GM12801 (cell line): ENCODE measurements around the gene VAV3.

ENCODE experiments used
- CTCF ChIP-seq: IDR thresholded peaks from one replicate; pipeline ENCODE4 v1.5.1; 2011; ENCODE audit warnings: control low read depth; ENCODE audit not compliant: insufficient read length; ENCODE audit errors: extremely low read depth

The VAV3 gene

GRCh38 chr1:107843989-107844388, 121.0 kb downstream of the VAV3 start:
- no peak for TF ChIP-seq CTCF

GRCh38 chr1:107842241-107842640, 122.7 kb downstream of the VAV3 start:
- no peak for TF ChIP-seq CTCF

- no peak for TF ChIP-seq CTCF
These were observed 124.3 kb downstream of the VAV3 start for GRCh38 chr1:107840725-107841124.

- no peak for TF ChIP-seq CTCF
These were observed 126.9 kb downstream of the VAV3 start for GRCh38 chr1:107838056-107838455.

- TF ChIP-seq CTCF = no peak
These were observed 129.8 kb downstream of the VAV3 start for GRCh38 chr1:107835151-107835670.

GRCh38 chr1:107833061-107833460, 131.9 kb downstream of the VAV3 start:
- no peak for TF ChIP-seq CTCF

- TF ChIP-seq CTCF = no peak
These were observed 133.1 kb downstream of the VAV3 start for GRCh38 chr1:107831921-107832320.

- TF ChIP-seq CTCF = no peak
These were observed 134.5 kb downstream of the VAV3 start for GRCh38 chr1:107830526-107830925.
